Measurements from ENCODE around the gene FRZB.
"Not testable (repeated sequence)": the region's sequence is repeated elsewhere in the genome, so short reads cannot be mapped to it uniquely, and the experiment has no call there.

Gene FRZB

GRCh38 chr2:182866461-182867406 lies at the start of gene FRZB:
Gene FRZB, minus strand, starts transcription at chr2:182866637. Its CDS starts 85 bp downstream, at chr2:182866552.
- no peak for DNase-seq (ENCODE audit: low spot score)

GRCh38 chr2:182915369-182916326 lies 49.2 kb upstream of the FRZB start:
- DNase-seq (ENCODE audit: low spot score), result no peak

- DNase-seq (ENCODE audit: low spot score), result no peak
These were observed 48.4 kb upstream of the FRZB start for GRCh38 chr2:182914852-182915251.

- DNase-seq (ENCODE audit: low spot score), result no peak
These were observed 46.6 kb upstream of the FRZB start for GRCh38 chr2:182913064-182913463.

- no peak for DNase-seq (ENCODE audit: low spot score)
These were observed 46.1 kb upstream of the FRZB start for GRCh38 chr2:182912518-182912915.

- DNase-seq (ENCODE audit: low spot score), result no peak
These were observed 45.5 kb upstream of the FRZB start for GRCh38 chr2:182911813-182912517.

- no peak for DNase-seq (ENCODE audit: low spot score)
These were observed 44.5 kb upstream of the FRZB start for GRCh38 chr2:182910965-182911364.

- DNase-seq (ENCODE audit: low spot score), result no peak
These were observed 40.8 kb upstream of the FRZB start for GRCh38 chr2:182907081-182907830.

GRCh38 chr2:182906454-182906853 lies 40.0 kb upstream of the FRZB start:
- DNase-seq (ENCODE audit: low spot score), result no peak

- no peak for DNase-seq (ENCODE audit: low spot score)
These were observed 38.4 kb upstream of the FRZB start for GRCh38 chr2:182904844-182905243.

GRCh38 chr2:182903566-182903965 lies 37.1 kb upstream of the FRZB start:
- no peak for DNase-seq (ENCODE audit: low spot score)

GRCh38 chr2:182901748-182902147 lies 35.3 kb upstream of the FRZB start:
- DNase-seq (ENCODE audit: low spot score), result no peak

GRCh38 chr2:182898718-182899117 lies 32.3 kb upstream of the FRZB start:
- DNase-seq (ENCODE audit: low spot score), result no peak

GRCh38 chr2:182897137-182897536 lies 30.7 kb upstream of the FRZB start:
- no peak for DNase-seq (ENCODE audit: low spot score)

- no peak for DNase-seq (ENCODE audit: low spot score)
These were observed 29.4 kb upstream of the FRZB start for GRCh38 chr2:182895798-182896197.

- no peak for DNase-seq (ENCODE audit: low spot score)
These were observed 28.7 kb upstream of the FRZB start for GRCh38 chr2:182895169-182895568.

GRCh38 chr2:182894174-182894573 lies 27.7 kb upstream of the FRZB start:
- DNase-seq (ENCODE audit: low spot score), result no peak

- no peak for DNase-seq (ENCODE audit: low spot score)
These were observed 27.2 kb upstream of the FRZB start for GRCh38 chr2:182893666-182894065.

GRCh38 chr2:182893035-182893434 lies 26.6 kb upstream of the FRZB start:
- DNase-seq (ENCODE audit: low spot score), result not testable (repeated sequence)

- DNase-seq (ENCODE audit: low spot score), result no peak
These were observed 25.2 kb upstream of the FRZB start for GRCh38 chr2:182891611-182892010.

GRCh38 chr2:182890773-182891378 lies 24.4 kb upstream of the FRZB start:
- no peak for DNase-seq (ENCODE audit: low spot score)

Measured in CD4-positive, alpha-beta T cell treated with Interleukin-15 for 4 hours (primary cell).